ENCODE results near the gene EML1.

EML1 gene

GRCh38 chr14:99774556-99775307 is 18.5 kb upstream of the EML1 start:
- CTCF ChIA-PET, result no interaction called here
- DNase-seq (ENCODE audit: extremely low spot score), result no peak
- POLR2A ChIA-PET, result no interaction called here
- TF ChIP-seq ELF4 (IDR thresholded peaks at IDR 0.05) (no peak), SUZ12 (IDR thresholded peaks at IDR 0.05) (no peak), FOXA1 (IDR thresholded peaks at IDR 0.05) (no peak), ARNT (IDR thresholded peaks at IDR 0.05) (no peak), LEF1 (IDR thresholded peaks at IDR 0.05; ENCODE audit: borderline replicate concordance) (no peak), FOXK2 (IDR thresholded peaks at IDR 0.05) (no peak), L3MBTL2 (conservative IDR thresholded peaks at IDR 0.05) (no peak), FOXM1 (IDR thresholded peaks at IDR 0.05; ENCODE audit: borderline replicate concordance) (no peak), ZNF384 (IDR thresholded peaks at IDR 0.05) (no peak), SP1 (IDR thresholded peaks at IDR 0.05) (no peak), TARDBP (IDR thresholded peaks at IDR 0.05) (no peak), BHLHE40 (IDR thresholded peaks at IDR 0.05; ENCODE audit: borderline replicate concordance) (no peak), CTBP1 (IDR thresholded peaks at IDR 0.05; ENCODE audit: borderline replicate concordance) (no peak), NFRKB (IDR thresholded peaks at IDR 0.05) (no peak), HDGF (IDR thresholded peaks at IDR 0.05; ENCODE audit: borderline replicate concordance) (no peak), PKNOX1 (IDR thresholded peaks at IDR 0.05) (no peak)

- no peak for DNase-seq (ENCODE audit: extremely low spot score)
- TF ChIP-seq SUZ12 (IDR thresholded peaks at IDR 0.05) (no peak), HDGF (IDR thresholded peaks at IDR 0.05; ENCODE audit: borderline replicate concordance) (no peak), ARNT (IDR thresholded peaks at IDR 0.05) (no peak), FOXM1 (IDR thresholded peaks at IDR 0.05; ENCODE audit: borderline replicate concordance) (no peak), LEF1 (IDR thresholded peaks at IDR 0.05; ENCODE audit: borderline replicate concordance) (no peak), L3MBTL2 (conservative IDR thresholded peaks at IDR 0.05) (no peak), FOXK2 (IDR thresholded peaks at IDR 0.05) (no peak), ZNF384 (IDR thresholded peaks at IDR 0.05) (no peak), NFRKB (IDR thresholded peaks at IDR 0.05) (no peak), TARDBP (IDR thresholded peaks at IDR 0.05) (no peak), PKNOX1 (IDR thresholded peaks at IDR 0.05) (no peak), CTBP1 (IDR thresholded peaks at IDR 0.05; ENCODE audit: borderline replicate concordance) (no peak), SP1 (IDR thresholded peaks at IDR 0.05) (no peak)
- ChIA-PET POLR2A (interaction anchor here (0.9 kb wide), 1 partner anchor 14 kb away, joined by 3 read pairs; no protein-coding TSS in a partner anchor), CTCF (no interaction called here)
Measured at GRCh38 chr14:99775351-99775750, 17.9 kb upstream of the EML1 start.

GRCh38 chr14:99777951-99778350 is 15.3 kb upstream of the EML1 start:
- CTCF ChIA-PET, result no interaction called here
- no peak for DNase-seq (ENCODE audit: extremely low spot score)
- TF ChIP-seq FOXA1 (IDR thresholded peaks at IDR 0.05) (no peak), FOXK2 (IDR thresholded peaks at IDR 0.05) (no peak), NFRKB (IDR thresholded peaks at IDR 0.05) (no peak), ELF4 (IDR thresholded peaks at IDR 0.05) (no peak), ZNF384 (IDR thresholded peaks at IDR 0.05) (no peak), SUZ12 (IDR thresholded peaks at IDR 0.05) (no peak), LEF1 (IDR thresholded peaks at IDR 0.05; ENCODE audit: borderline replicate concordance) (no peak), BHLHE40 (IDR thresholded peaks at IDR 0.05; ENCODE audit: borderline replicate concordance) (no peak), SP1 (IDR thresholded peaks at IDR 0.05) (no peak), L3MBTL2 (conservative IDR thresholded peaks at IDR 0.05) (no peak), FOXM1 (IDR thresholded peaks at IDR 0.05; ENCODE audit: borderline replicate concordance) (no peak), HDGF (IDR thresholded peaks at IDR 0.05; ENCODE audit: borderline replicate concordance) (no peak), CTBP1 (IDR thresholded peaks at IDR 0.05; ENCODE audit: borderline replicate concordance) (no peak), PKNOX1 (IDR thresholded peaks at IDR 0.05) (no peak), TARDBP (IDR thresholded peaks at IDR 0.05) (no peak)
- POLR2A ChIA-PET, result no interaction called here

- ChIA-PET CTCF (interaction anchor here (1.1 kb wide), 1 partner anchor 12 kb away, joined by 4 read pairs; no protein-coding TSS in a partner anchor), POLR2A (no interaction called here)
- no peak for TF ChIP-seq CTBP1 (IDR thresholded peaks at IDR 0.05; ENCODE audit: borderline replicate concordance)
- no peak for TF ChIP-seq SP1 (IDR thresholded peaks at IDR 0.05)
- no peak for TF ChIP-seq BHLHE40 (IDR thresholded peaks at IDR 0.05; ENCODE audit: borderline replicate concordance)
- TF ChIP-seq NFRKB (IDR thresholded peaks at IDR 0.05), result no peak
- TF ChIP-seq LEF1 (IDR thresholded peaks at IDR 0.05; ENCODE audit: borderline replicate concordance), result no peak
- TF ChIP-seq FOXK2 (IDR thresholded peaks at IDR 0.05), result no peak
- no peak for TF ChIP-seq SUZ12 (IDR thresholded peaks at IDR 0.05)
- DNase-seq (ENCODE audit: extremely low spot score), result no peak
Measured at GRCh38 chr14:99779751-99780150, 13.5 kb upstream of the EML1 start.

GRCh38 chr14:99780690-99781089 is 12.5 kb upstream of the EML1 start:
- POLR2A ChIA-PET, result no interaction called here

More at GRCh38 chr14:99780690-99781089, 12.5 kb upstream of the EML1 start:
- DNase-seq (ENCODE audit: extremely low spot score), result no peak
- CTCF ChIA-PET, result interaction anchor here (1.1 kb wide), 1 partner anchor 11 kb away, joined by 4 read pairs; no protein-coding TSS in a partner anchor
- no peak for TF ChIP-seq CTBP1 (IDR thresholded peaks at IDR 0.05; ENCODE audit: borderline replicate concordance)
- no peak for TF ChIP-seq NFRKB (IDR thresholded peaks at IDR 0.05)
- no peak for TF ChIP-seq ELF4 (IDR thresholded peaks at IDR 0.05)
- no peak for TF ChIP-seq PKNOX1 (IDR thresholded peaks at IDR 0.05)
- no peak for TF ChIP-seq FOXA1 (IDR thresholded peaks at IDR 0.05)
- no peak for TF ChIP-seq FOXM1 (IDR thresholded peaks at IDR 0.05; ENCODE audit: borderline replicate concordance)
- no peak for TF ChIP-seq FOXK2 (IDR thresholded peaks at IDR 0.05)
- TF ChIP-seq ZNF384 (IDR thresholded peaks at IDR 0.05), result no peak

Data from HEK293T (cell line).